ENCODE measurements around the gene TMEM240.
"Not testable (repeated sequence)": the region's sequence is repeated elsewhere in the genome, so short reads cannot be mapped to it uniquely, and the experiment has no call there.

Gene TMEM240

DNA sequence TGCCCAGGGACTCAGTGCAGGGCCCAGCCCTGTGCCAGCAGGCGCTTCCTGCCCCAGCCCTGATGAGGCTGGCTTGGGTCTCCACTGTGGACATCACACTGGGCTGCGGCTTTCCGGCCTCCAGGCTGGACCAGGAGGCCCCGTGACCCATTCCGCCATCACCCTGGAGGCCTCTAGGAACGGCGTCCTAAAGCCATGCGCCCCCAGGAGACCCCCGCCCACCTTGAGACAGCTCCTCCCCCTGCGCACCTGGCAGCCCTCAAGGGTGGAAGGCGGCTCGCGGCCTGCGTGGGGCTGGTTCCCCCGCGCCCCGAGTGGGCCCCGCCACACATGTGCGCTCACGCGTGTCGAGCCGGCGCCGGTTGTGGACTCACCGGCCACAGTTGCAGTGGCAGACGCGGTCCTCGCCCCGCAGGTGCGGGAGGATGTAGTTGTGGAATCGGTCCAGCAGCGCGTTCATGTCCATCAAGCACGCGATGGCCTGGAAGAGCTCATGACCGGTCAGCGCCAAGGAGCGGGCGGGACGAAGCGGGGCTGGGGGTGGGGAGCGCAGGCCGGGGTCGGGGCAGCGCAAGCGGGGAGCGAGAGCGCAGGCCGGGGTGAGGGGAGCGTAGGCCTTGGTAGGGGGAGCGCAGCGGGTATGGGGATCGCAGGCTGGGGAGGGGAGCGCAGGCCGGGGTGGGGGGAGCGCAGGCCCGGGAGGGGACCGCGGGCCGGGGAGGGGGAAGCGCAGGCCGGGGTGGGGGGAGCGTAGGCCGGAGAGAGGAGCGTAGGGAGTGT is 924 bp downstream of the TMEM240 start:
- no peak for DNase-seq

DNA sequence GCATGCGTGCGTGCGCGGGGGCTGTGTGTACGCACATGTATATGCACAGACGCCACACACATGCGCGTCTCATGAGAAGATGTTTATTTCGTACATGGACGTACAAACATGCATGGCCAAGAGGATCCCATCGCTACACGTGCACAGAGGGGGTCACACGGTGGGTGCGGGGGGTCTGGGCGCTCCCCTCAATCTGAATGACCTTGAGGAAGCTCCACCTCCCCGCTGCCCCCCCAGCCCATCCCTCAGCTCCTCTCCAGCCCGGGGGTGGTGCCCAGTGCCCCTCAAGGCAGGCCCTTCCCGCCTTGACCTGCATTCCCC is 1.5 kb downstream of the TMEM240 start:
- no peak for DNase-seq

DNA sequence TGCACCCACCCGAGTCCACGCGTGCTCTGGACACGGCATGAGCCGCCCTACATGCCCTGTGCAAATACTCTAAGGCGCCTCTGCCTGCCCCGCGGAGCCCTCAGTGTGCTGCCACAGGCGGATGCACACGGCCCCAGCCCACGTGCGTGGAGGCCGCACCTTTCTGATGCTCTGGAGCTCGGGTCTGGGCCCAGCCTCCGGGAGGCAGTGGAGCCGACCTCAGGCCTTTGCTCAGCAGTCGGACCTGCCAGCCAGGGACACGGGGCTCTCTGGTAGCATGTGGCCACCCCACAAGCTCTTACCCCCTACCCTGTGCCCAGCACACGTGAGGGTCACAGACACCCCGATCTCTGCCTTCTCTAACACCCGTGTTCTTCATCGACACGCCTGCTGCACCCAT is 2.1 kb downstream of the TMEM240 start:
- DNase-seq = no peak

DNA sequence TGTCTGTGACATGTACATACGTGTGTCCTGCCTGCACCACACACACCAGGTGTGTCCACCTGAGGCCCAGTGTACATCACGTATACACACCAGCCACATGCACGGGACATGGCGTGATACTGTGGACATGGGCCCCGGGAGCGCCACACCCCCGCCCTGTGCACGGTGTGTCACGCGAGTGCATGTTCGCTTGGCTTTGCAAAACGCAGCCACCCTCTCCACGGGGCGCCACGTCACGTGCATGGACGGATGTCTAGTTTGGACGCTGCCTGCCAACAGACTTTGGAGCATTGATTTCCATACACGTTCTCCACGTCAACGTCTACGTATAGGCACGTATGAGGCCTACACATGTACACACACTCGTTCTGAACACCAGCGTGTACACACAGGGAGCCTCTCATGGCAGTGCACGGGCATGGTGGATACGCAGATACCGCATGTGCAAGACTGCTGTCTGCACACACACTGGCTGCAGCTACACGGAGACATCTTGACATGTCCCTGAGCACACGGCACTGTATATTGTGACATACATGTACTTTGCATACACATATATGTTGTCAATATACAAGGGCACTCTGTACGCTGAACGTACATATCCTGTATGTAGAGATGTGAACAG is 2.7 kb downstream of the TMEM240 start:
- DNase-seq = no peak

DNA sequence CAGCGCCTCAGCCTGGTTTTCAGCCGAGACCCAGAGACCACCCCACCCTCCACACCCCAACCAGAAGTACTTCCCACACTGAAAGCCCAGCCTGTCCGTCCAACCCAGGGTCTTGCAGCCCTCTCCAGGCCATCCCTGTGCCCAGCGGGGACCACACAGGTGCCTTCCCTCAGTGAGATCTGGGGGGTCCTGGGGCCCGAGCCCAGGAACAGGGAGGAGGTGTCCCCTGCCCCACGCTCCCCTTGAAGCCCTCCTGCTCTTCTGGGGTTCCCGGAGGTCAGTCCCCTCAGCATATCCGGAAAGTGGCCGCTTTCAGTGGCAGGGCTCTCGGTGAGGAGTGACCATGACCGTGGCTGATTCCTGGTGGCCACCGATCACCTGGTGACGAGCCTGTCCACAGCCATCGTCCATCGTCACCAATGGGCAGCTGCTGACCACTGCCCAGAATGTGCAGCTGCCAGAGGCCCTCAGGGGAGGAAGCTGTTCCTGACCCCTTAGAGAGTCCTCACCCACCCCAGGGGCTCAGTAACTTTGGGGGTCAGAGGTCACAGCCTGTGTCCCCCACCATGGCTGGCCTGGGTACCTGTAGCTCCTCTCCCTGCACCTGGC is 3.4 kb downstream of the TMEM240 start:
- DNase-seq = no peak

DNA sequence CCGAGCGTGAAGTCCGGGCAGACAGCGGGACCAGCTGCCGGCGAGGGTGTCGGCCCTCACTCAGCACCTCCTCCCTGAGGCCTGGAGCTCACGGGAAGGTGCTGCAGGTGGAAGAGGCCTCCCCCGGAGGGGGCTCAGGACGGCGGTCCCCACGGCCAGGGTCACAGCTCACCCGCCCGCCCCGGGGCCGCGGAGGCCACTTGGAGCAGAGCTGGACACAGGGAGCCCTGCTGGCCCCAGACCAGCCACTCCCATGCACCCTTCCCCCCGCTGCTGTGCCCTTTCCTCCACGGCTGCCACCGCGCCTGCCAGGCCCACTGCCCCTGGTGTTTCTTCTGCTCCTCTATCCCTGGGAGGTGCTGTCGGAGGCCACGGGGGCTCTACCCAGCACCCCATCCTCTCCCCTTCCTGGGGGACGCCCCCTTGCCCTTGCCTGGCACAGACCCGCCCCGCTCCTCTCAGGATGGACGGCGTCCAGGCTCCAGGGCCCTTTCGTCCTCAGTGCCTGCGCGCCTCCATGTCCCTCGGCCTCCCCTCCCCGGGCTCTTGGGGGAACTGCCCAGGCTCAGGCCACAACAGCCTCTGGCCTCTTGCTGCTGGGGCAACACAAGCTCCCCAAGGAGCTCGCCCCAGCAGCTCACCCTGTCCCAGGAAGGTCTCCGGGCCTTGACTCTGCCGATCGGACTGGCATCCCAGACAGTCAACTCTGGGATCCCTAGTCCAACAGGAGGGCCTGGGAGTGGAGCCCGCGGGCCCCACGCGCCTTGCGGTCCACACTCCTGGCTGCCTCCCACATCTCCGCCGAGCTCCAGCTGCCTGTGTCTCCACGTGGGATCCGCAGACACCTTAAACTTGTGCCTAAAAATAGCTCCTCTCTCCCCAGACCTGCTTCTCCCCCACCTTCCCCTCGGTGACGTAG is 4.1 kb downstream of the TMEM240 start:
- DNase-seq = no peak

DNA sequence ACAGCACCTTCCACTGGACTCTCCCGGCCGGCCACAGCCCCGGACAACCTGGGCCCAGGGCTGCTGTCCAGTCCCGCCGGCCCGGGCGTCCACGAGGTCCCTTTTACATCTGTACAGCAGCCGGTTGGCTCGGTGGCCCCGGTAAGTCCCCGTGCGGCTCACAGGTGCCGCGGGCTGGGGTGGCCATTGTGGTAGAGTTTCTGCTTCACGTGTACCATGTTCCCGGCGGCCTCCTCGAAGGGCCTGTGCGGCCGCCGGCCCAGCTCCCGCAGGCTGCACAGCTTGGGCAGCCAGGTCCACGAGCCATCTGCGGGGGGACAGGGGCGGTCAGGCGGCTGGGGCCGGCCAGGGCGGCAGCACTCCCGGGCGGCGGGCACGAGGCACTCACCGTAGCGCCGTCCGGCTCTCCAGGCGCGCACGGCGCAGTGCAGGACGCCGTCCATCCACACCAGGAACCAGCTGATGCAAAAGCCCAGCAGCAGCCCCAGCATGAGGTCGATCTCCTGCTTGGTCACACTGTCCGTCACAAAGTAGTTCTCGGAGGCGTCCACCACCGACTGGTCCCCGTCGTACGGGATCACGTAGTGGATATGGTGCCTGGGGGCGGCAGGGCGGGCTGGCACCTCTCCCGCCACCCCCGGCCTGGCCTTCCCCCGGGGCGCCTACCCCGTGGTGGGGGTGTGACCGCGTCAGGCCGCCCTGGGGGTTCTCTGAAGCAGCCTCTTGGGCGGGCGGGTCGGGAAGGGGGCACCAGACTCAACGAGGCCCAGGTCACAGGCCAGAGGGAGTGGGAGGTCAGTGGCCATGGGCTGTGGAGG is 5.0 kb downstream of the TMEM240 start:
- no peak for DNase-seq

DNA sequence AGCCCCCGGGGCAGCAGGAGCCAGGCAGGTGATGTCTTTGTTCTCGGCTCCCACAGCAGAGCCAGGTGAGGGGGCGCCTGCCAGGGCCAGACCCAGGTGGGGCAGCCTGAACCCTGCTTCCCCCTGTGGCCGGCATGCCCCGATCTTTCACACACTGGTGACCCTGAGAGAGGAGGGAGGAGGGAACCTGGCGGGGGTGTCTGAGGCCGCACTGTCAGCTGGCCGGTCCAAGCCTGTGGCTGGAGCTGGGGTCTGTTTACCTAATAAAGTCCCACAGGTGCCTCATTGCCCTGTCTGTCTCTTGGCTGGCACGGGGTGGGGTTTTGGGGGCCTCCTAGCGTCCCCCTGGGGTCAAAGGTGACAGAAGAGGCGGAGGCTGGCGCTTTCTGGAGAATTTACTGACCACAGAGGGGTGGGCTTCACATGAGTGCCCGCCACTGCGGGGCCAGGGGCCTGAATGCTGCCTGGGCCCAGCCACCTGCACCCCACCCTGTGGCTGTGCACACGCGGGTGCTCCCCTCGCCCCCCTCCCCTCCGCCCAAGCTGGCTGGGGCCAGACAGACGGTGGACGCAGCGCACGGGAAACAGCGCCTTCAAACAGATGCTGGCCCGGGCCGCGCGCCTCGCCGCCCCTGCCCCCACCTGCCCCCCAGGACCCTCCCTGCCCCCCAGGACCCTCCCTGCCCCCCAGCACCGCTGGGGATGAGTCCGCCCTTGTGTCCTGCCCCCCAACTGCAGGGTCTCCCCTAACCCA is 5.8 kb downstream of the TMEM240 start:
- DNase-seq = no peak

DNA sequence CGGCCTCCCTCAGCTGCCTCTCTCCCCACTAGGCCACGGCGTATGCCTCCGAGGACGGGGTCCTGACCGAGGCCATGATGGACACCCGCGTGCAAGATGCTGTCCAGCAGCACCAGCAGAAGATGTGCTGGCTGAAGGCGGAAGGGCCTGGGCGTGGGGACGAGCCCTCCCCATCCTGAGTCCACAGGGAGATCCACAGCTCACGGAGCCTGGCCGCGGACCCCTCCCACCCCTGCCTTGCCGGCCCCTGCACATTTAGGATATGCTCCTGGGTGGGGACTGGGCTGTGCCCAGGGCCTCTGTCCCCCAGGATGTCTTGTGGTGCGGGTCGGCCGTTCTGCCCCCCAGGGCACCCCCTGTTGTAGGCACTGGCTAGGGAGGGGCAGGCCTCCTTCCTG is 6.5 kb downstream of the TMEM240 start:
- DNase-seq = not testable (repeated sequence)

DNA sequence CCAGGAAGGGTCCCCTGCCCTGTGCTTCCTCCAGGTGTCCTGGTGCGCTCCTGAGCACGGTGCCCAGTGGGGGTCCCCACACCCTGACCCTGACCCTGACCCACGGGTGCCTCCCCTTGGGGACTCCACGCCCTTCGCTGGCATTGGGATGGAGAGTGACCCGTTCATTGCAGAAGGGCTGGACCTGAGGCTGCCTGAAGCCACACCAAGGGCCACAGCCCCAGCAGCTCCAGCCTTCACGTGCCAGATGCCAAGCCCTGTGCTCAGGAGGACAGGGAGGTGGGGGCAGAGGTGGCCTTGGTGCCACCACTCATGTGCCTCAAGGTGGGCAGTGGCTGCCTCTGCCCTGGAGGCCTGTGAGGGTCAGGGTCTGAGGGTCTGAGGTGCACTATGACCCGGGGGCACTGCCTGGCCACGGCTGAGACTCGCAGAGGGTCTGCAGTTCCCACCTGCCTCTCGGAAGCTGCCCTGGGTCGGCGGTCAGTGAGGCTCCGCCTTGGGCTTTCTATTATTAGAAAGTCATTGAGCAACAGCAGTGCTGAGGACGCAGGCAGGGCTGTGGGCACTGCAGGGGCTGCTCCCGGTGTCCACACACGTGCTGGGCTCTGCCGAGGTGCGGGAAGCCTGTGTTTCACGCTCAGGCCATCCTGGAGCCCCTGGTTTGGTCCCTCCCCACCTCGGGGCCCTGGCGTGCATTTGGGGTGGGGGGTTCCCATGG is 7.1 kb downstream of the TMEM240 start:
- DNase-seq = not testable (repeated sequence)

DNA sequence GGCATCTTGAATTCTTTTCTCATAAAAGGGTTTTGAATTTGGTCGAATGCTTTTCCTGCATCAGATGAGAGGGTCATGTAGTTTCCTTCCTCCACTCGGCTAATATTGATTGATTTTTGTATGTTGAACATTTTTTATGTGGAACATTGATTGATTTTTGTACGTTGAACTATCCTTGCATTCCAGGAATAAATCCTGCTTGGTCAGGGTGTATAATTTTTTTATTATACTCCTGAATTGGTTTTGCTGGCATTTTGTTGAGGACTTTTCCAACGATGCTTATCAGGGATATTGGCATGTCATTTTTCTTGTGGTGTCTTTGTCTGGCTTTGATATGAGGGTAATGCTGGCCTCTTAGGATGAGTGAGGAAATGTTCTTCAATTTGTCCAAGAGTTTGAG is 8.5 kb downstream of the TMEM240 start:
- no peak for DNase-seq

DNA sequence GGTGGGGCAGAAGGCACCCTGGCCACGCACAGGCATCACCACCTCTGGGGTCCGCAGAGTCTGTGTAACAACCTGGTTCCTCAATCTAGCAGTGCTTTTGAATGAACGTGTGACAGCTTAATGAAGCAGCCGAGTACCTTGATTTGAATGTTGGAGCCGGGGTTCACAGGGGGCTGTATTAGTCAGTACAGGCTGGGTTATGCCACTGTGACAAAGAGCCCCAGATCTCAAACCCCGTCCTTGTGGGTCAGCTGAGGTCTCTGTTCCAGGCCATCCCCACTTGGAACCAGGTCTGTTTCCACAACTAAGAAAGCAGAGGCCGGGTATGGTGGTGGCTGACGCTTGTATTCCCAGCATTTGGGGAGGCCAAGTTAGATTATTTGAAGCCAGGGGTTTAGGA is 10.5 kb downstream of the TMEM240 start:
- DNase-seq = no peak

DNA sequence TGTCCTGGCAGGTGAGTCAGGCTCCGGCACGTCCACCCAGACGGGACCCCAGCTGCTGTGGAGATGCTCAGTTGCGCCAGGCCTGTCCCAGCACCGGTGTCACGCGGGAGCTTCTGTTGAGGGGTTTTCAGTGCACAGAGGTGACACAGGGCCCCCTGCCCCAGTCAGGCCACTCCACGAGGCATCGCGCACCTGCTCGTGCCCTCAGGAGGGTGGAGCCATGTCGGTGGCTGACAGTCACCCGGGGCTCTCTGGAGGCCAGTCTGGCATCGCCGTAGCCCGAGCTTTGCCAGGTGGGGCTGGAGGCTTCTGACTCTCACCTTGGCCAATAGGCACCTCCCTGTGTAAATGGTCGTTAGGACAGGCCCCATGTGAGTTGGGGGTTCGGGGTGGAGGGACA is 11.1 kb downstream of the TMEM240 start:
- DNase-seq = no peak

DNA sequence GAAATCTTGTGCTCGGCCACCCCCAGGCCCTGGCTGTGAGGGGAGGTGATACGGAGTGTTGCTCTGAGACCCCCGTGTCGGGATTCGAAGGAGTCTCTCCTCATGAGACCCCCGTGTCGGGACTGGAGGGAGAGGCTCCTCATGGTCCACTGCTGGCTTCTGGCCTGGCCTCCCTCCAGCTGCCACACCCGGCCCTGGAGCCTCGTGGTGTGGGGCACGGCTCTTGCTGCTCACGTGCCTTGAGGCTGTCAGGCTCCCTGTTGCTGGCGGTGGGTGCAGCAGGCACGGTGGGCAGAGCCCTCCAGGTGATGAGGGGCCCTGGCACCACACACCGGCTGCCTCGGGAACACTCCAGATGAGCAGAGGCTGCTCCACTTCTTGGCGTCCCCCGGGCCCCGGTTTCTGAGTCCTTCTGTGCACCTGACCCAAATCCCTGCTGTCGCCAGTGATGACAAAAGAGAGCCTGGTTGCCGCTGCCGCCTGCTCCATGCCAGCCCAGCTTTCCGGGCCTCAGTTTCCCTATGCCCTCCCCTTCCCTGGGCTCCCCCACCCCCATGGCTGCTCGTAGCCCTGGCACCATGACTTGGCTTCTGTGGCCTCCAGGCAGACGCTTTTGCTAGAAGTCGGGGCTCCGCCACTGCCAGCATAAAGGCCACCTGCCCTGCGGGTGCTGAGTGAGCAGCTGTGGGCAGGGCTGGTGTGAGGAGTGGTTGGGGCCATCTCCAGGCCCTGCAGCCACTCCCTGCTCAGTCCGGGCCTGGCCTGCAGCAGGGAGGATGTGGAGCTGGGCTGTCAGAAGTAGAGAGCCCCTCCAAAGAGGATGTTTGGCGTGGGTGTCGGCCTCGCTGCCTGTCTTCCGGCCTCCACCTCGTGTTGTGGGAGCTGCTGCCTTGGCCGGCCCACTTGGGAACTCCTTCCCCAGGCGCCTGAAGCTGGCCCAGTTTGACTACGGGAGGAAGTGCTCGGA is 11.8 kb downstream of the TMEM240 start:
- no peak for DNase-seq

DNA sequence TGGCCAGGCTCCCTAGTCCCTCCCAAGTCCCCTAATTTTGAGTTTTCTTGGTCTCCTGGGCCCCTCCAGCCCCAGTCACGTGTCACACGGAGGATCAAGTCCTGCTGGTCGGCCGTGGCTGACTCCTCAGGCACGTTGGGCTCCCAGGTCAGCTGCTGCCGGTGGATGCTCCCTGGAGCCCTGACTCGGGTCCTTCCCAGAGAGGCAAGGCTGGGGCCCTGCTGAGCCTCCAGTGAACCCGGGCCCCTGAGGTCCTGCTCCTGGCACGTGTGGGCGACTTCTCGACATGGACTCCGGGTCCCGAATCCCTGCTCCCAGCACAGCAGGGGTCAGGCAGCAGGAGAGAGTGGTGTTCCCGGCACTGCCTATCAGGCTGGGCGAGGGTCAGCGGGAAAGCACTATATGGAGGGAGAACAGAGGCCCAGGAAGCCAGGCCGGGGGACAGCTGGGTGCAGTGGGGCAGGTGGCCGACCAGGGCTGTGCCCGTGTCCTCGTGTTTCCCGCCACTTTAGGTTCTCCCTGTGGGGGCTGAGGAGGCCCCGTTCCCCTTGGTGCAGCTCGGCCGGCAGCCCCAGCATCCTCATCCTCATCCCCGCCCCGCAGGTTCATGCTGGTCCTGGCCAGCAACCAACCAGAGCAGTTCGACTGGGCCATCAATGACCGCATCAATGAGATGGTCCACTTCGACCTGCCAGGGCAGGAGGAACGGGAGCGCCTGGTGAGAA is 13.2 kb downstream of the TMEM240 start:
- no peak for DNase-seq

DNA sequence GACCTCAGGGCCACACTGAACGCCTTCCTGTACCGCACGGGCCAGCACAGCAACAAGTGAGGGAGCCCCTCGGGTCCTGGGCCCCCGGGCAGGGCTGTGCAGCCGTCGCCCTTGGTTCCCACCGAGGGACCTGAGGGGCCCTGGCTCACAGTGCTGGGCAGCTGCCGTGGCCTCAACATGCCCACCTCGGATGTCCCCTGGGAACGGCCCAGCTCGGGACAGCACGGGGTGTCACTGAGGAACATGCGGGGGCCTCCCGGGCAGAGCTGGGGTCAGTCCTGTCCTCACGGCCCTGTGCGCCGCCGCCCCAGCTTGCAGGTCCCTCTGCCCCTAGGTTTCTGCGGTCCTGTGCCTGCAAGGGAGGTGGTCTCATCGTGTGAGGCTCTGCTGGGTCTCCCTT is 13.9 kb downstream of the TMEM240 start:
- DNase-seq = not testable (repeated sequence)

DNA sequence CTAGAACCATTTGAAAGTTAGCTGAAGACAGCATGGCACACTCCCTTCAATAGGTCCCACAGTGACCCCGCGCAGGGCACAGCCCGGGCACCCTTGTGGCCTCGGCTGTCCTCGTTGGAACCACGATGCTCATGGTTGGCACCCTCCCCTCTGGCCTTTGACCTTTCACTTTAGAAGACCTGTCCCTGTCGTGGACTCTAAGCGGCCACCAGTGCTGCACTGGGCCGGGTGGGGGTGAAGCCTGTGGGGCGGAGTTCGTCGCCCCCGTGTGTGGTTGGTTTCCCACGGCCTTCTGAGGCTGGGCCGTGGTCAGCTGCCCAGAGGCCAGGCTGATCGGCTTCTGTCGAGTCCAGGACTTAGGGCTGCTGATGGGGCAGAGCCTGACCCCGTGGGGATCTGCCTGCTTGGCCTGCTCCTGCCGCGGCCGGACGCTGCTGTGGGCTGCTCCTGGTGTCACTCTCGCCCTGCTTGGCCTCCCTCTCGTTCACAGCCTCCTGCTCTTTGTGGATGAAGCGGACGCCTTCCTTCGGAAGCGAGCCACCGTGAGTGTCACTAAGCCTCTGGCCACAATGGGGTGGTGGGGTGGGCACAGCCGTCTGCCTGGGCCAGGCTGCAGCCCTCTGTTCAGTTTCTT is 15.6 kb downstream of the TMEM240 start:
- DNase-seq = not testable (repeated sequence)

DNA sequence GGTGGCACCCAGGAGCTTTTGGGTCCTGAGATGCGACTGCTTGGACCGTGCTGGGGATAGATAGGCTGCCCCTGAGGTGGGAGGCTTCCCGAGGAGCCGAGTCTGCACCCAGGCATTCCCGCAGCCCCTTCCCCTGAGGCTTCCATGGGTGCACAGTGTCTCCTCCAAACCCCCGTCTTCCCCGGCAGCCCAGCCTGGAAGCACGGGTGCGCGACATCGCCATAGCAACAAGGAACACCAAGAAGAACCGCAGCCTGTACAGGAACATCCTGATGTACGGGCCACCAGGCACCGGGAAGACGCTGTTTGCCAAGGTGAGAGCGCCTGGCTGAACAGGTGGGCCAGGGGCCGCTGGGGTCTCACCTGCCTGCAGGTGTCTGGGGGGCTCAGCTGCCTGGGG is 16.8 kb downstream of the TMEM240 start:
- not testable (repeated sequence) for DNase-seq

DNA sequence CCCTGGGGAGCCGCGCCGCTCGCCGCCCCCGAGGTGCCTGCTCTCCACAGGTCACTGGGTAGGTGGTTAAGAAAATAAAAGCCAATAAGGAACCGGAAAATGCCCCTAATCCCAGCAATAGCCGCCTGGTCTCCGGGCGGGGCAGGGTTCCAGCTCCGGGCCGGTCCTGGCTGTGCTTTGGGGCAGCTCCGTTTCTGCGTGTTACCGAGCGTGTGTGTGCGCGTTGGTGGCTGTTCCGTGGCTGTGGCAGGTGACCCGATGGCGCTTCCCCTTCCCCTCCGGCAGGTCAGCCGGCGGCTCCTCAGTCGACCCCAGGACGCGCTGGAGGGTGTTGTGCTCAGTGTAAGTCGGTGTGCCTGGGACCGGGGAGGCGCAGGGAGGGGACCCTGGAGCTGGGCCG is 17.2 kb downstream of the TMEM240 start:
- not testable (repeated sequence) for DNase-seq

Data from CD4-positive, alpha-beta T cell treated with Interleukin-21 for 1 hour (primary cell).